GM13977 (cell line): ENCODE data around the gene DMD.

ENCODE experiments used
- DNase-seq: peaks from one replicate; pipeline ENCODE4 v3.0.0; 2012; ENCODE audit warnings: low spot score
- in situ Hi-C: fragments of 300-500 bp; cut with MboI; formaldehyde crosslinking; loops from one replicate; pipeline ENCODE4 v1.12.0; 2022; ENCODE audit warnings: low sequenced_read_pairs, low pct_unique_long_range_greater_than_20kb, mixed read lengths, inconsistent platforms; ENCODE audit not compliant: unreplicated experiment
- TF ChIP-seq, protein P1 (sequence below): IDR thresholded peaks from 2 replicates; pipeline ENCODE4 v1.5.1; 2012; ENCODE audit warnings: mild to moderate bottlenecking, control low read depth; ENCODE audit not compliant: insufficient read depth; ENCODE audit errors: extremely low read depth, missing control alignments

Gene DMD

DNA sequence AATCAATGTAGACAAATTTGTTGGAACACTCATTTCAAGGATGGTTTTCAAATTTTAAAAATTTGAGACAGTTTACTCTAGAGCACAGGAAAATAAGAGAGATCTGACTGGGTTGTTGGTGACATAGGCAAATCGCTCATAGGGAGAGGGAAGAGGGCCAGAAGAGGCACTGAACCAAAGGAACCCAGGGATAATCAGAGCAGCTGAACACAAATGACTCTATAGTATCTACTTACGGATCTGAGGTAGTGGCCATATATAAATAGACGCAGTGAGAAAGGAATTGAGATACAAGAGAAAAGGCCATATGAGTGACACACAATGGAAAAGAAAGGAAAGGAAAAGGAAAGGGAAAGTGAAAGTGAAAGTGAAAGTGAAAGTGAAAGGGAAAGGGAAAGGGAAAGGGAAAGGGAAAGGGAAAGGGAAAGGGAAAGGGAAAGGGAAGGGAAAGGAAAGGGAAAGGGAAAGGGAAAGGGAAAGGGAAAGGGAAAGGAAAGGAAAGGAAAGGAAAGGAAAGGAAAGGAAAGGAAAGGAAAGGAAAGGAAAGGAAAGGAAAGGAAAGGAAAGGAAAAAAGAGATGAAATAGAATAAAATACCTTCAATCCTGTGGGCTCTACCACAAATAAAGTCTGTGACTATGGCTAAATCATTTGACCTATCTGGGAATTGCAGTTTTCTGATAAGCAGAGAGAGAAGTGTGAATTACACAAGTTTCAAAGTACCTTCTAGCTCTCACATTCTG, 759.2 kb downstream of the DMD start:
- in situ Hi-C loops, result no loop called here
- TF ChIP-seq, protein P1, sequence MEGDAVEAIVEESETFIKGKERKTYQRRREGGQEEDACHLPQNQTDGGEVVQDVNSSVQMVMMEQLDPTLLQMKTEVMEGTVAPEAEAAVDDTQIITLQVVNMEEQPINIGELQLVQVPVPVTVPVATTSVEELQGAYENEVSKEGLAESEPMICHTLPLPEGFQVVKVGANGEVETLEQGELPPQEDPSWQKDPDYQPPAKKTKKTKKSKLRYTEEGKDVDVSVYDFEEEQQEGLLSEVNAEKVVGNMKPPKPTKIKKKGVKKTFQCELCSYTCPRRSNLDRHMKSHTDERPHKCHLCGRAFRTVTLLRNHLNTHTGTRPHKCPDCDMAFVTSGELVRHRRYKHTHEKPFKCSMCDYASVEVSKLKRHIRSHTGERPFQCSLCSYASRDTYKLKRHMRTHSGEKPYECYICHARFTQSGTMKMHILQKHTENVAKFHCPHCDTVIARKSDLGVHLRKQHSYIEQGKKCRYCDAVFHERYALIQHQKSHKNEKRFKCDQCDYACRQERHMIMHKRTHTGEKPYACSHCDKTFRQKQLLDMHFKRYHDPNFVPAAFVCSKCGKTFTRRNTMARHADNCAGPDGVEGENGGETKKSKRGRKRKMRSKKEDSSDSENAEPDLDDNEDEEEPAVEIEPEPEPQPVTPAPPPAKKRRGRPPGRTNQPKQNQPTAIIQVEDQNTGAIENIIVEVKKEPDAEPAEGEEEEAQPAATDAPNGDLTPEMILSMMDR, result no peak
- no peak for DNase-seq

DNA sequence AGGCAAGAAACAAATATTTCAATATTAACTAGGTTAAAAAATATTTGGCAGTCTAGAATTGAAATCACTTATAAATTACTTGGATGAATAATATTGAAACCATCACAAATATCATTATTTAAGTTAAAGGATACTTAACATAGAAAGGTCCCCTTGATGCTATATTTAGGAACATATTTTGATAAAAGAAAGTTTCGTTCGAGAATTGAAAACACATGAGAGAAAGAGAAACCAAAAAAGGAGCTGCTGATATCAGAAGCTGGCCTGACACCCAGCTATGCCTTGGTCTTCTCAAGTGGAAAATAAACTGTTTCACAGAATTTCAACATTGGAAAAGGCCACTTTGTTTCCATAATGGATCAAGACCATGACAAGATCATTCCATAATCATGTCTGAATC, 762.4 kb downstream of the DMD start:
- DNase-seq, result no peak
- TF ChIP-seq, protein P1, result no peak
- in situ Hi-C loops, result no loop called here

DNA sequence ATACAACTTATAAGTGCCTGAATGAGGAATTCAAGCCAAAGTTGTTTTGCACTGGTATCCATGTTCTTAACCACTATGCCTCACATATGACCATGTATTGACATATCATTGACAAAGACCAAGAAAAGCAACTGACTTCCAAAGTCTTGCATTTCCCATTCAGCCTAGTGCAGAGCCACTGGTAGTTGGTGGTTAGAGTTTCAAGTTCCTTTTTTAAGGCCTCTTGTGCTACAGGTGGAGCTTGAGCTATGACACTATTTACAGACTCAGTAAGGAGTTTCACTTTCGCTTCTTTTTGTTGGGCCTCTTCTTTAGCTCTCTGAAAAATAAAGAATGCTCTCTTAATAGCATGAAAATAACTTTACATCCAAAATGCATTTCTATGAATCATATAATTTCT, 763.0 kb downstream of the DMD start:
- TF ChIP-seq, protein P1, result no peak
- peak; percentile 16 for DNase-seq
- in situ Hi-C loops, result no loop called here

DNA sequence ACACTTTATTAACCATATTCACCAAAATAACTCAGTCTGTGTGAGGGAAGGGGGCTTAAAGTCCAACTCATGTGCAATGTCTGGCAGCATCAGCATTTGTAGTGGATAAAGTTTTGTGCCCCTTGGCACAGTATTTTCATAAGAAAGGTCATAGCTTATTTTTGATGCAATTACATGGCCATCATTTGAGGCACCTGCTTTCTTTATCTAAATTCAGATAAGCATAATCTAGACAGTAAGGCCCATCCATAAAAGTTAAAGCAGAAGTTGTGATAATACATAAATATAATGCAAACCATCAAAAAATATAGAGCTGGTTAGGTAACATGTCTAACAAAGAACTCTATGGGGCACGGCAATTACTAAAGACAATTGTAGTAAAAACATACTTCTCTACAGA, 763.7 kb downstream of the DMD start:
- in situ Hi-C loops, result no loop called here
- TF ChIP-seq, protein P1, result no peak
- DNase-seq, result no peak

DNA sequence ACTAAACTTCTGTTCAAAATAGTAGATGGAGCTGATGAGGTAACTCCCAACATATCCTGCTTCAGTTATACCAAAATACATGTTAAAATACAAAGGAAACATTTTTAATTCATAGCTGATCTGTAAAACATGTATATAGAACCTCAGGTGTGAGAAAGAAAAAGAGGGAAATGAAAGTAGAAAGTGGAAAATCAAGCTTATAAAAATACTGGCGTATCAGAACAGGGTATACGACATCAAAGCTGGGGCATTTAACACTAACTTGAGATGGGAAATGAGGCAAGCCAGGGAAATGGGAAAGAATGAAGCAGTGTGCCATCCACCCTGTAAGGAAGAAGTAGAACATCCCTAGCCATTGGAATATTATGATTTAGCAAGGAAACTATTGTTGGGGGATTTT, 767.5 kb downstream of the DMD start:
- DNase-seq, result no peak
- TF ChIP-seq, protein P1, result no peak
- in situ Hi-C loops, result no loop called here

DNA sequence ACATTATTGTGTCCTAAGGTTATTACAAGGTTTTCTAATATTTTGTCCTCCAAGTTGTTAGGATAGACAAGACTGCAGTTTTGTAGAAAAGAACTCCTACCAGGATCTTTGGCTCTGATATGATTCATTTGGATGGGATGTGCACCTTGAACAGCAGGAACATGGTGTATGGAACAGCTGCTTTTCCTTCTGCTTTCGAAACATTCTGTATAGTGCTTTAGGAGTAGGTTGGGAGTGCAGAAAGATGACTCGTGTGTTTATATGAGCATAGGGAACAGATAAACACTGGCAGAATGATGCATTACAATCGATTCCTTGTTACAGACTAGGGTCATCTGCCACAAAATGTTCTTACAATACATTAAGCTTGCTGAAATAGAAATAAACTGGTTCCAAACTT, 790.1 kb downstream of the DMD start:
- TF ChIP-seq, protein P1, result no peak
- in situ Hi-C loops, result no loop called here
- no peak for DNase-seq
